ENCODE data around the gene ATXN1.
"Not testable (repeated sequence)": the region's sequence is repeated elsewhere in the genome, so short reads cannot be mapped to it uniquely, and the experiment has no call there.

Gene ATXN1

DNA sequence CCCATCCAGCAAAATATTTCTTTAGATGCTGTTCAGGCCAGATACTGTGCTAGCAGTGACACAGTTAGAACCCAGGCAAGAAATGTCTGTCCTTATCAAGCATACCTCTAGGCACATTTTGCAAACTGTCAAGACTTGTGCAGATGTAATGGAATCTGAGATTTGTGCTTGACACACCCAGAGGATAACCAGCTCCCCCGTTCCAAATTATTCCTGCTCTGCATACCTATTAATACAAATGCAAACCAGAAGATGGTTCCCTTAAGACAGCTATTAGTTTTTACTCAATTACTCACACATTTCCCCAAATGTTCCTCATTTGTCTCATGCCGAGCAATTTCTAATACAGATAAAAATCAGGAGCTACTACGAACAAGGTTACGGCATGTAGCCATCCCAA lies 40.4 kb downstream of the ATXN1 start:
- no peak for DNase-seq (ENCODE audit: low read depth in 2 of 2)

DNA sequence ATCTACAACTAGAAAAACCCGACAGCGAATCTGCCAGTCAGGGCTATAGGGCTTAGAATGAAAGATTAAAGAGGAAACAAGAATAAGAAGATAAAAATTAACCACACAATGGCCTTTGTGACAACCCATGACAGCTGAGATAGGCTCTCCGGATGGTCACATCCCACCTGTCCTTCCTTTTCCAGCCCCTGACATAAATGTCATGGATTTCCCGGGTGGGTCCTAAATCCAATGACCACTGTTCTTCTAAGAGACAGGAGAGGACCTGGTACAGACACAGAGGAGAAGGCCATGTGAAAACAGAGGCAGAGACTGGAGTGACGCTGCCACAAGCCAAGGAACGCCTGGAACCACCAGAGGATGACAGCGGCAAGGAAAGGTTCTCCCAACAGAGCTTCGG lies 41.8 kb downstream of the ATXN1 start:
- no peak for DNase-seq (ENCODE audit: low read depth in 2 of 2)

DNA sequence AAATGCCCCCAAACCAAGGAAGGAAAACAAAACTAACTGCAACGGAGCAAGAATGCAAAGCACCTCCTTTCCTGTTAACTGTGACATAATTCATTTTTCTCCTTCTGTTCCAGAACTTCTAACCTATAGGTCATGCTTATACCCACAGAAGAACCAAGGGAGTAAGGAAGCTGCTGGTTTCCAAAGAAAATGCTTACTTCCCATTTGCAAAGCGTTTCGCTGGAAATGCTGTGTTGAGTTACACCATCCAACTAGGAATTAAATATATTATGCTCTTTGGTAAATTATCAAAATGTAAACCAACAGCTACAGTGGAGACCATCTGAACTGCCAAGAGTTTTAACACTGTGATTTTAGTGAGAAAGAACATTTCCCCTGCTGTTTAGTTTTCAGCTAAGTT lies 42.9 kb downstream of the ATXN1 start:
- no peak for DNase-seq (ENCODE audit: low read depth in 2 of 2)

DNA sequence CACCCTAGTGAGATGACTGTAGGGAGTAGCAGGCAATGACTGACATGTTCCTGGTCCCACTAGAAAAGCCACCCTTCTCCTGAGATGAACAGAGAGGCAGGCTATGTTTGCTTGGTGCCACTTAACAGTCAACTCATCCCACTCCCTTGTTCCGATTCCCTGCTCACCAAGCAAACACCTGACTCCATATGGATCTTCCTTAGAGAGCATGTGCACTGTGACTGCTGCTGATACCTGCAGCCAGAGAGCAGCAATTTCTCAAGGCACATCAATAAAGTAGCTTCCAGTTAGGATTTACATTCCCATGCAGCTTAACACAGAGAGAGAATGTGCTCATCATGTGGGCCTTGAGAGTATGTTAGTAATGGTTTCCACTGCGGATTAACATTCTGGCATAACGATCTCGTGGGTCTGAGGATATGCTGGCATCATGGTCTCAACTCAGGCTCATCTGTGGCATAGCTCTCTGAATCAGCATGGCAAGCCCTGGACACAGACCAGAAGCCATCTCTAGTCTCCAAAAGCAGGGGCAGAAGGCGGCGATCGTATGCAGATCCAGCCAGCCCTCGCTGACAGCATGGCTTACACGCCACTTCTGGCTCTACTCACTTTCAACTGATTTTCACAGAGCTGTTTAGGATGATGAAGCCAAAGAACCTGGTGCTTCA lies 43.9 kb downstream of the ATXN1 start:
- DNase-seq (ENCODE audit: low read depth in 2 of 2), result no peak

DNA sequence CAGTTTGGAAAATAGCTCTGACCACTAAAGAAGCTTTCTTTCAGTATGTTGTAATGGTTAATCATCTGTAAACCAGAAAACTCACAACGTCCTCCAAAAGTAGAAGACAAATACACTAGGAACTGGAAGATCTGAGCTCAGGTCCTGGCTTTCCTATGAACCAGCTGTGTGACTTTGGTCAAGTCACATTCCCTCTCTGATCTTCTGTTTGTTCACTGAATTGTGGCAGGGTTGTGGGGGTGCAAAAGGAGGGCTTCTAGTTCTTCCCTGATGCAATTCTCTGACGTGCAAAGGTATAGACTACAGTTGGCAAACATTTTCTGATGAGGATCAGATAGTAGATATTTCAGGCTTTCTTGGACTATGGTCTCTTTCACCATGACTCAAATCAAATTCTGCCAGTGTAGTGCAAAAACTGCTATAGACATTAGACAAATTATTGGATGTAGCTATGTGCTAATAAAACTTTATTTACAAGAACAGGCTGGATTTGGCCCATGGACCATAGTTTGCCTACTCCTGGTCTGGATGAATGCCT lies 44.9 kb downstream of the ATXN1 start:
- DNase-seq (ENCODE audit: low read depth in 2 of 2), result no peak

DNA sequence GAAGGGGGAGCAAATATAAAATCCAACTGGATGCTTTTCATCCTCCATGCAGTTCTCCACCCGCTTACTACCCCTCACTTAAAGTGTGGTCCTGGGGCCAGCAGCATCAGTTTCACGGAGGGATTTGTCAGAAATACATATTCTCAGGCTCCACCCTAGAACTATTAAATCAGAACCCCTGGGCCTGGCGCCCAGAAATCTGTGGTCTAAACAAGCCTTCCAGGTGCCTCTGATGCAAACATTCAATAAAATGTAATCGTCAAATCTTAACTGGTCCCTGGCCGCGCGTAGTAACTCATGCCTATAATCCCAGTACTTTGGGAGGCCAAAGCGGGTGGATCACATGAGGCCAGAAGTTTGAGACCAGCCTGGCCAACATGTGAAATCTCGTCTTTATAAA lies 47.7 kb downstream of the ATXN1 start:
- no peak for DNase-seq (ENCODE audit: low read depth in 2 of 2)

DNA sequence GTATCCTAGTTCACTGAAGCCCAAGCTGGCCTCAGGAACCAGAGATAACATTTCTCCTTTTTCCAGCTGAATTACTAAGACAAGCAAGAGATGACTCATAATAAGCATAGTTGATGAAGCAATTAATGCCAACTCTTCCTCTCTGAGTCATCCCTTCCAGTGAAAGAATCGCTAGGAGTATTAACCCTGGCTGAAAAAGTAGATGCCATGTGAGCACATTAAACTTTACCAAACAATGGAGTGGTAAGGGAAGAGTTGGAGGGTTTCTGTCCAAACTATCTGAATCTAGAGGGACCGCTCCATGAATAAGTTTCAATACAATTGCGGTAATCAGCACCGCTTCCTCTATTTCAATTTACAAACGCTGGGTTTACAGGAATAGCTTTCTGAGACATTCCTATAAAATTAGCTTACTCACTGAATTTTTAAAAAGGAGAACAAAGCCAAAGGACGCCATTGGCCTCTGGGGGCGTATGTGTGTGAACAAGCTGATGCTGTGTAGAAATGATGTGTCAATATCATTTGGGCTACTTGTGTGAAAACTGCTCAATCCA lies 48.3 kb downstream of the ATXN1 start:
- DNase-seq (ENCODE audit: low read depth in 2 of 2), result no peak

DNA sequence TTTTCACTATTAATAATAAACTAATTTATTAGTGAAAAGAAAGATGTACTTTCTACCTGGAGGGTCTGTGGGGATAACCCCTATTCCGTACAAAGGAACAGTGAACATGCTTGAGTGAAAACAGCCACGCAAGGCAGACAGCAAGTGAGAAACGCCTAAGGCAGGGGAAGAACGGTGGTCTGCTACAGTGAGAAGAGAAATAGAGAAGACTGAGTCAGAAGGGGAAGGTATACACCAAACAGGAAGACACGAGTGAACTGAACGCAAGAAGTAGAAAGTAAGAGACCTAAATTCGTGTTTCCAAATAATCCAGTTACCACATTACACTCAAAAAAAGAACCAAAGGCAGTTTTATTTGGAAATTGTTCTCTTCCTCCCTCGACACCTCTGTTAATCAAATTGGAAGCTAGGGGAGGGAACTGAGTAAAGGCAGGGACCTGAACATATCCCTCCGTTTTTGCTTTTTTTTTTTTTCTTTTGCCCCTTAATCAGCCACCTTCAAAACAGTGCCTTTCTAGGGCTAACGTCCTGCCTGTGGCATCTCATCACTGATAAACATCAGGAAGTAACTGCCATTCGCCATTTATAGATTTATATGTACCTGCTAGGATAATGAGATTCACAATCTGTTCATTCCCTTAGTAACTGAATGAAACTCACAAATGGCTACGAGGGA lies 48.9 kb downstream of the ATXN1 start:
- no peak for DNase-seq (ENCODE audit: low read depth in 2 of 2)

DNA sequence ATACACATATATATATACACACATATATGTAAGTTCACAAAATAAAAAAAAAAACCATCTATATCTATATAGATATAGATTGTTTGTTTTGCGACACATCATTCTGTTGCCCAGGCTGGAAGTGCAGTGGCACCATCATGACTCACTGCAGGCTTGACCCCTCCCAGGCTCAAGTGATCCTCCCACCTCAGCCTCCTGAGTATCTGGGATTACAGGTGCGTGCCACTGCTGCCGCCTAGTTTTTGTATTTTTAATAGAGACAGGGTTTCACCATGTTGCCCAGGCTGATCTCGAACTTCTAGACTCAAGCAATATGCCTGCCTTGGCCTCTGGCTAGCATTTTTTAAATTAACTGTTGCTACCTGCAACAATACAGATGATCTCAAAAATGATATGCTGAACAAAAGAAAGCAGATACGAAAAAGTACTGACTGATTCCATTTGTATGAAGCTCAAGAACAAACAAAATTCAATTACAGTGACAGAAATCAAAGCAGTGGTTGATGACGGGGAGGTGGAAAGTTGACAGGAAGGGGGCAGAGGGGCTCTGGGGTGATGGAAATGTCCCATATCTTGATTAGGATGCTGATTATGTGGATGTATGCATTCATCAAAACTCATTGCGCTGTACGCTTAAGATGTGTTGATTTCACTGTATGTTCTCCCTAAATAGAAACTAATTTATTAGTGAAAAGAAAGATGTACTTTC lies 49.6 kb downstream of the ATXN1 start:
- DNase-seq (ENCODE audit: low read depth in 2 of 2), result no peak

DNA sequence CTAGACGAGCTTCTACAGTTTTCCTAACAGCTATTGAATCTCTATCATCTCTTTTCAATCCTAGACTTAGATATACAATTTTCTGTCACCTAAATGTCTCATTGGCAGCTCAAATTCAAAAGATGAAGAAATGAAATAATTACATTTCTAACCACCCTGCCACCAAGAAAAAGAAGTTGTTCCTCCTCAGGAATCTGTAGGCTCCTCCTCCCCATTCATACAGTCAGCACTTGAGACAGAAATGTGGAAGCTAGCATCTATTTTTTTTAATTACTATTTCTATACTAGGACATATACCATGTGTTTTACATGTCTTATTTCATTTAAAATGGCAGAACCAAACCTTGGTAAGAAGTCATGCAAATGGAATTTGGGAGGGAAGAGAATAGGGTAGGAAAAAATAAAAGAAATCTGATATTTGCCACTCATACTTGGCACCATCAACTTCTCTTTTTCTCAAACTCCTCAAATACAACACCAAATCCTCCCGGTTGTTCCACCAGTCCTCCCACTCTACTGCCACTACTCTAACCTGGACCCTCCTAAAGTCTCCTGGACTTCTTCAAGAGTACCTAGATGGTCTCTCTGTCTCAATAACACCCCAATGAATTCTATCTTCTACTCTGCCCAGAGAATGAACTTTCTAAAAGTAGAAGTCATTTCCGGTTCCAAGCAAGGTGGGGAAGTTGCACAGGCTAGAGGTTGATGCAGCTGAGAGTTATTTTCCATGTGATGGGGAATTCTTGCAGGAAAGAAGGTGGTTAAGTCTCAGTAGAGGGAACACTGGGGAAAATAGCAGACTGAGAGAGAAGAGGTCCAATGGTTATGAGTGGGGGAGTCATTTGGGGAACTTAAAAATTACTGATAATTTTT lies 54.1 kb downstream of the ATXN1 start:
- DNase-seq (ENCODE audit: low read depth in 2 of 2), result no peak

DNA sequence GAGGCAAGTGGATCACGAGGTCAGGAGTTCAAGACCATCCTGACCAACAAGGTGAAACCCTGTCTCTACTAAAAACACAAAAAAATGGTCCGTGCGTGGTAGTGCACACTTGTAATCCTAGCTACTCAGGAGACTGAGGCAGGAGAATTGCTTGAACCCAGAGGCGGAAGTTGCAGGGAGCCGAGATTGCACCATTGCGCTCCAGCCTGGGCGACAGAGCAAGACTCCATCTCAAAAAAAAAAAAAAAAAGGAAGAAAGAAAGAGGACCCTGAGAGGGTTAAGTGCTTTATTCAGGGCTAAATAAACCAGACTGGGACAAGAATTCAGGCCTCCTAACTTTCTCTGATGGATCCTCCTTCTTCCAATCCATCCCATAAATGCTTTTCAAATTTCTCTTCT lies 54.8 kb downstream of the ATXN1 start:
- not testable (repeated sequence) for DNase-seq (ENCODE audit: low read depth in 2 of 2)

DNA sequence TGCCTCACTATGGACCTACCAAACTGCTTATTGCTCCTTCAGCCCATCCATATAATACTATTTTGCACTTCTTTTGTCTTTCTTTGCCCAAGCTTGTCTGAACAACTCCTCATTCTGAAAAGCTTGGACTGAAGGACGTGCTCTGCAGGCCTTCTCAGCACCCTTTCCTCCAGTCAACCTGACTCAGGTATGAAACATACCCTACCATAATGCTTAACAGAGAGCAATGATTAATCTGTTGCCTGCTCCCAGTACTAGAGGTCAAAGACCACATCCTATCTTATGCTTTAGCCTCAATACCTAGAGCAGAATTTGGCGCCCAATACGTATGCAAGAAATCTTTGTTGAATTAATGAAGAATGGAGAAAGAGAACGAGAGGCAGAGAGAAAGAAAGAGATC lies 55.2 kb downstream of the ATXN1 start:
- DNase-seq (ENCODE audit: low read depth in 2 of 2), result no peak

DNA sequence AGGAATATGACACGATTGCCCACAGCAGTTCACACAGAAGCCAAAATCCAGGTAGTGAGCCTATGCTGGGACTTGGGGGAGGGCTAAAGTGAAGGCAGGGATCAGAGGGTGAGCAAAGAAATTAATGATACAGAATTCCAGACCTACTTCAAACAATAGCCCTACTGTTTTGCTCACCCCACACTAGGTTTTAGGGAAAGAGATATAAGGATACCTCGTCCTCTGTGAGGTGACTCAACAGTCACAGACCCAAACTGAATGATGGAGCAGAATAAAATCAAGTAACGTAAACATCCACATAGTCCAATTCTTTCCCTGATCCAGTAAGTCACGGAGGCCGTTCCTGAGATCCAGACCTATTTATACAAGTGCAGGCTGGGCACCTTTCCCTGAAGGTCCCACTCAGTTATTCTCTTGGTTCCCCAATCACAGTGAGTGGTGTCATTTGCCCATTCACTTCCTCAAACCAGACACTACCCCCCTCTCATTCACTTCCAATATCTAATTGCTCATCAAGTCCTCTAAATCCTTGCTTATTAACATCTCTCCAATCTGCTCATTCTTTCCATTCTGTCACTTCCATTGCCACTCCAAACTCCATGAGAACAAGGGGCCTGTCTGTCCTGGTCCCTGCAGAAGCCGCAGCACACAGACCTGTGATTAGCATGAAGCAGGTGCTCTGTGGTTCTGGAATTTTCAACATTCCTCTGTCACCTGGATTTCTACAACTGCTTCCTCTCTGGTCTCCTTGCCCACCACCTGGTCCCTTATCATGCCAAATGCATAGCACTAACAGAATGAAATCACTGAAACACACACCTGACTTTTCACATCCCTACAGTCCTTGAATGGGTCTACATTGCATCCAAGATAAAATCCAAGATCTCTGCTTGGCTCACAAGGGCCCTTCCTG lies 55.9 kb downstream of the ATXN1 start:
- no peak for DNase-seq (ENCODE audit: low read depth in 2 of 2)

DNA sequence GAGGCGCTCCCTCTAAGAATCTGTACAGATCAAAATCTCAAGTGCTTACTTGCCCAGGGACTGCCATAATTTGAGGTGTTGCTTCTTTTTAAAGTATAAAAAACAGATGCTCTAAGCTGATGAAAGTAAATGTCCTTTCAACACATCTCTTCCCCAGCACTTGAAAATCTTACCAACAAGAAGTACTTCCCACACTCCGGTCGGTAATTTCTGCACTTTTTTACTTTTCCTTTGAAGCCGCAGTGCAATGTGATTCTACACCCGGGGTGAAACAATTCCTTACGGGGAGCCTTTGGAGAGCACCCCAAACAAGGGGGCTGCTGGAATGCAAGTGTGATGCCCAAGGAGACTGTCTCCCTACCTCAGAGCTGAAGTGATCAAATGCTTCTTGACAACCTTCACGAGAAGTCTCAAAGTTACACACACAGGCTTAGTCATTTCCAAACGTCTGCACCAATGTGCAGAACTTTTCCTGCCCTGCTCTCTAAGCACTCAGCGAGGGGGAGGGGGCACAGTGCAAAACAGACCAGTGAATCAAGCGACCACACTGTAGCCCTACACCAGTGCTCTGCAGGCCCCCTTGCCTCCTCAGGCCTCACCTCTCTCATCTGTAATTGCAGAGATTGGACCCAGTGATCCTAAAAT lies 56.7 kb downstream of the ATXN1 start:
- peak in 1 of 2 donors; percentile 32 for DNase-seq (ENCODE audit: low read depth in 2 of 2)

DNA sequence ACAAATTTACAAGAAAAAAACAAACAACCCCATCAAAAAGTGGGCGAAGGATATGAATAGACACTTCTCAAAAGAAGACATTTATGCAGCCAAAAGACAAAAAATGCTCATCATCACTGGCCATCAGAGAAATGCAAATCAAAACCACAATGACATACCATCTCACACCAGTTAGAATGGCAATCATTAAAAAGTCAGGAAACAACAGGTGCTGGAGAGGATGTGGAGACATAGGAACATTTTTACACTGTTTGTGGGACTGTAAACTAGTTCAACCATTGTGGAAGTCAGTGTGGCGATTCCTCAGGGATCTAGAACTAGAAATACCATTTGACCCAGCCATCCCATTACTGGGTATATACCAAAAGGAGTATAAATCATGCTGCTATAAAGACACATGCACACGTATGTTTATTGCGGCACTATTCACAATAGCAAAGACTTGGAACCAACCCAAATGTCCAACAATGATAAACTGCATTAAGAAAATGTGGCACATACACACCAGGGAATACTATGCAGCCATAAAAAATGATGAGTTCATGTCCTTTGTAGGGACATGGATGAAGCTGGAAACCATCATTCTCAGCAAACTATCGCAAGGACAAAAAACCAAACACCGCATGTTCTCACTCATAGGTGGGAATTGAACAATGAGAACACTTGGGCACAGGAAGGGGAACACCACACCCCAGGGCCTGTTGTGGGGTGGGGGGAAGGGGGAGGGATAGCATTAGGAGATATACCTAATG lies 58.5 kb downstream of the ATXN1 start:
- DNase-seq (ENCODE audit: low read depth in 2 of 2), result not testable (repeated sequence)

DNA sequence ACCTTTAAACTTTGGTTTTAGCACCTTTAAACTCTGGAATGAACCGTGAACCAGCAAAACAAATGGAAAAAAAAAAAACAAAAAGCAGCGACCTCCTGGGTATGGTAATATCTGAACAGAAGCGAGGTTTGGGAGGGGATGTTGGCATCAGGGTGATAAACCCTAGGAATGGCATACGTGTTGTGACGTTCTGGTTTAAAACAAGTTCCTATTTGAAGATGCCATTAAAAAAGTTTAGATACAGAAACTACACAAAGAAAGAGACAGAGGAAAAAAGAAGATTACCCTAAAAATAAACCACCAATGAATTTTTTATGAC lies 60.4 kb downstream of the ATXN1 start:
- DNase-seq (ENCODE audit: low read depth in 2 of 2), result no peak

DNA sequence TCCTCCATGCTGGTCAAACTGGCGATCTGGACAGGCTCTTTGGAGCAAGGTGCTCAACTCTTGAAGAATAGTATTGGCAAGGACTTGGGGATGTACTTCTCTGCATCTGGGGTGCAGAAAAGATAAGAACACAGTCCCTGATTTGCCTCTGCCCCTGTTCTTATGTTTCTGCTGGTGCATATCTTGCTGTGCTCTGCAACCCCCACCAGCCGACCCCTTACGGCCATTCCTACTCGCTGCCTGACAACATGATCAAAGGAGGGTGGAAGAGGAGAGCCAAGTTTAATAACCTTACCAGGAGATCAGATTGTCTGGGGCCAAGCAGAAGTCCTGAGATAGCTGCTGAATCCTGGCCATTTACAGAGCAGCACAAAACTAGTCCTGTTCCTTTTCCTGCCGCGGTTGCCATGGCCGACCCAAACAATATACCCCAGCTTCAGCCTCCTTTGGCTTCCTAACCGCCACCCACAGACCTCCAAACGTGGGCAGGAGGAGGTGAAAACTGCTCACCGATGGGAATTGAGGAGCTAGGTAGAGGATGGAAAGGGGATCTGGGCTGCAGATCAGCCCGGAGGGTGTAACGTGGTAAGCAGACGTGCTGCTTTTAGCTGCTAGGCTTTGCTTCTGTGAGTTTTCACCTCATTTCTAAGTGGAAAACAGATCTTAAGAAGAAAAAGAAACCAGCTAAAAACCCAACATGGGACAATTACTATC lies 60.9 kb downstream of the ATXN1 start:
- no peak for DNase-seq (ENCODE audit: low read depth in 2 of 2)

DNA sequence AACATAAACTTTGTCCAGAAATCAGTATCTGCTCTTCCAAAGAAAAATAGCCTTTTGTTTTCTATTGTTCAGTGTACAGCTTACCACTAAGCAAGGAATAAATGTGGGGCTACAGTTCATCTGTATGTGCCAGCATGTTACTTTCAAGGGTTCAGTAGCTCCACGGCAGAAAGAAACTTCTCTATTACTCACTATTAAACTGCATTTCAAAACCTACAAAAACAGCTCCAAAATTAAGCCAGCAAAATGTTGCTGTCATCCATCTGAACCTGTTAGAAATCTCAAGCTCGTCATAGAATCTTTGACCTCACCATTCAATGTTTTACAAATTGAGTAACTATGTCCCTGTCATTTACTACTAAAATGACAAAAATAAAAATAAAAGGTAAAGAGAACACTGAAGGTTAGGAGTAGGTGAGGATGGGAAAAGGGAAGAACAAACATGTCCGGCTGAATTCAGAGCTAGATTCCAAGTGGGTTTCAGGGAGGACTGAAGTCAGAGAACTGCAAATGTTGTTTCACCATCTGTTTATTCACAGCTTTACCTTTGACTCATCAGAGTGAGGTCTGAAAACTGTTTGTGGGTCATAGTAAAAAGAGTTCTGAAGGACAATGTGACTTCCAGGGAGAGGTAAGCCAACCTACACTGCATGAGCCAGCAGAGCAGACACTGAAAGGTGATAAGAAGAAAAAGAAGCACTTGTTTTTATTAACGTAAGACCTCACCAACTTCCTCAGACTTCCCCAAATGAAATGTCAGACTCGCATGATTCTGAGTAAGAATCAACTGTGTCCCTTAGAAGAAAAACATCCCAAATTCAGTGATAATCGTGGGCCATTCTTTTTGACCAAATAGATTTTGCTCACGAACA lies 62.0 kb downstream of the ATXN1 start:
- no peak for DNase-seq (ENCODE audit: low read depth in 2 of 2)
